Sigmoid colon (tissue), 4 donors: ENCODE data around the gene HOXA6.

ENCODE experiments used
- CTCF ChIP-seq, 4 experiments: fragments of 450-650 bp in 3 of 4; fragments of 200-600 bp in 1 of 4; IDR thresholded peaks; one replicate each; pipeline ENCODE4 v1.5.1; 2016 to 2019; ENCODE audit warnings: antibody characterized with exemption in 4 of 4, mild to moderate bottlenecking in 3 of 4, moderate library complexity in 2 of 4
- EP300 ChIP-seq, 4 donors: sonication (generic); formaldehyde crosslinking; IDR thresholded peaks; one replicate each; pipeline ENCODE4 v1.6.1; 2017; ENCODE audit warnings: antibody characterized with exemption in 4 of 4
- POLR2A ChIP-seq, 2 donors: fragments of 450-650 bp; IDR thresholded peaks; one replicate each; pipeline ENCODE4 v1.6.1; 2016; ENCODE audit warnings: antibody characterized with exemption in 2 of 2, mild to moderate bottlenecking in 2 of 2, moderate library complexity in 2 of 2
- POLR2AphosphoS5 ChIP-seq, 4 donors: sonication (generic); formaldehyde crosslinking; IDR thresholded peaks; one replicate each; pipeline ENCODE4 v1.6.1; 2017; ENCODE audit warnings: antibody characterized with exemption in 4 of 4

GRCh38 chr7:27149842-27150567, 2.4 kb upstream of the HOXA6 start:
- TF ChIP-seq CTCF (IDR thresholded peaks at IDR 0.05) (no peak), EP300 (IDR thresholded peaks at IDR 0.05) (no peak), POLR2A (IDR thresholded peaks at IDR 0.05) (no peak), POLR2AphosphoS5 (IDR thresholded peaks at IDR 0.05) (no peak)
